HEK293T (cell line): ENCODE measurements around the gene INHBC.

Source experiments
- CTCF ChIA-PET: fragments of 350-600 bp; formaldehyde crosslinking; extraction: SDS; loops from one replicate; lab custom pipeline; 2021; ENCODE audit warnings: antibody characterized with exemption, inconsistent platforms; lab: Yijun Ruan, JAX
- POLR2A ChIA-PET: fragments of 350-600 bp; formaldehyde crosslinking; extraction: SDS; loops from one replicate; lab custom pipeline; 2020; ENCODE audit warnings: antibody characterized with exemption, inconsistent platforms; lab: Yijun Ruan, JAX
- DNase-seq: peaks from one replicate; pipeline ENCODE4 v3.0.0; 2012; ENCODE audit warnings: mixed read lengths; ENCODE audit errors: extremely low spot score
- ARNT ChIP-seq: fragments of 450-650 bp; IDR thresholded peaks from 2 replicates; pipeline ENCODE4 v1.6.1; 2017; ENCODE audit warnings: mild to moderate bottlenecking
- BHLHE40 ChIP-seq: fragments of 450-650 bp; IDR thresholded peaks from 2 replicates; pipeline ENCODE4 v1.6.1; 2016; ENCODE audit warnings: mild to moderate bottlenecking, moderate library complexity, borderline replicate concordance
- CTBP1 ChIP-seq: fragments of 450-650 bp; IDR thresholded peaks from 2 replicates; pipeline ENCODE4 v1.6.1; 2016; ENCODE audit warnings: borderline replicate concordance
- ELF4 ChIP-seq: fragments of 450-650 bp; IDR thresholded peaks from 2 replicates; pipeline ENCODE4 v1.6.1; 2017; ENCODE audit warnings: antibody characterized with exemption
- FOXA1 ChIP-seq: fragments of 450-650 bp; IDR thresholded peaks from 2 replicates; pipeline ENCODE4 v1.6.1; 2016; ENCODE audit warnings: mild to moderate bottlenecking
- FOXK2 ChIP-seq: fragments of 450-650 bp; IDR thresholded peaks from 2 replicates; pipeline ENCODE4 v1.6.1; 2016; ENCODE audit warnings: mild to moderate bottlenecking
- FOXM1 ChIP-seq: fragments of 450-650 bp; IDR thresholded peaks from 2 replicates; pipeline ENCODE4 v1.6.1; 2017; ENCODE audit warnings: mild to moderate bottlenecking, borderline replicate concordance
- HDGF ChIP-seq: fragments of 450-650 bp; IDR thresholded peaks from 2 replicates; pipeline ENCODE4 v1.6.1; 2017; ENCODE audit warnings: antibody characterized with exemption, borderline replicate concordance
- L3MBTL2 ChIP-seq: fragments of 450-650 bp; conservative IDR thresholded peaks from 2 replicates; pipeline ENCODE4 v1.6.1; 2016; ENCODE audit warnings: mild to moderate bottlenecking
- LEF1 ChIP-seq: fragments of 450-650 bp; IDR thresholded peaks from 2 replicates; pipeline ENCODE4 v1.6.1; 2017; ENCODE audit warnings: mild to moderate bottlenecking, borderline replicate concordance
- NFRKB ChIP-seq: fragments of 450-650 bp; IDR thresholded peaks from 2 replicates; pipeline ENCODE4 v1.6.1; 2016; ENCODE audit warnings: mild to moderate bottlenecking, moderate library complexity
- PKNOX1 ChIP-seq: fragments of 450-650 bp; IDR thresholded peaks from 2 replicates; pipeline ENCODE4 v1.6.1; 2016
- SP1 ChIP-seq: fragments of 450-650 bp; IDR thresholded peaks from 2 replicates; pipeline ENCODE4 v1.6.1; 2017
- SUZ12 ChIP-seq: fragments of 450-650 bp; IDR thresholded peaks from 2 replicates; pipeline ENCODE4 v1.6.1; 2016; ENCODE audit warnings: mild to moderate bottlenecking
- TARDBP ChIP-seq: fragments of 450-650 bp; IDR thresholded peaks from 2 replicates; pipeline ENCODE4 v1.6.1; 2016
- ZNF384 ChIP-seq: fragments of 450-650 bp; IDR thresholded peaks from 2 replicates; pipeline ENCODE4 v1.6.1; 2016

The INHBC gene

DNA sequence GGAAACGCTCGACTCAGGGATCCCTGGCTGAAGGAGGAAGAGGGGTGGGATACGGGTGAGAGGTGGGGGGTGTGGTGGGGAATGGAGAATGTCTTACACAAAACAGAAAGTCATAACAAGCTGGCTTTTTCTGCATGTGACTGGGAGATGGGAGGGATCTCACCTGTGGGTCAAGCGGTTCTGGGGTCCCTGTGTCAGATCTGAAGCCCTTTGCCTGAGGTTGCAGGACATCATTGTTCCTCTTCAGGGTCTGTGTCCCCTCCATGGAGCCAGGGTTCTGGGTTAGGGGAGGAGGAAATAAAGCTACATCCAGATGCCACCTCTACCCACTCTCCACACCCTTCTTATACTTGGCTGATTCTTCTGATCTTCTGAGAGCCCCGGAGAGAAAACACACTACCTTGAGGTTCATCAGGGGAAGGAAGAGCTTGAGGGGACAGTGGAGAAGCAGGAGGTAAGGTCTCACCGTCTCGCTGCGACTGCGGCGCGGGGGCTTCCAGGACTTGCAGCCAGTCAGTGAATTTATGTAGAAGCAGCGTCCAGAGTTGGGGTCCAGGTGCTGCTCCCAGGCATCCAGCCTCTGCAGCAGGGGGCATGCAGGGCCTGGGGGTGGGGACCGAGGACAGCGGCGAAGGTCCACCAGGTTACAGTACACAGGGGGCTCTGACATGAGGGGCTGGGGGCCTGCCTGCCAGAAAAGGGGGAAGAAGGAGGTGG lies 42.6 kb downstream of the INHBC start:
- no peak for DNase-seq
- CTCF ChIA-PET: interaction anchor here (0.6 to 1.4 kb wide), 2 partner anchors 17 to 18 kb away, joined by 3 read pairs; no protein-coding TSS in a partner anchor
- POLR2A ChIA-PET: interaction anchor here (1.1 kb wide), 1 partner anchor 9 kb away, joined by 7 read pairs; no protein-coding TSS in a partner anchor
- no peak for TF ChIP-seq SUZ12
- no peak for TF ChIP-seq FOXM1
- no peak for TF ChIP-seq BHLHE40
- TF ChIP-seq TARDBP: no peak
- TF ChIP-seq SP1: no peak
- no peak for TF ChIP-seq FOXA1
- no peak for TF ChIP-seq LEF1
- TF ChIP-seq ZNF384: no peak
- TF ChIP-seq NFRKB: no peak
- no peak for TF ChIP-seq ELF4
- TF ChIP-seq FOXK2: no peak
- no peak for TF ChIP-seq L3MBTL2
- TF ChIP-seq ARNT: no peak
- no peak for TF ChIP-seq HDGF
- no peak for TF ChIP-seq CTBP1
- no peak for TF ChIP-seq PKNOX1

DNA sequence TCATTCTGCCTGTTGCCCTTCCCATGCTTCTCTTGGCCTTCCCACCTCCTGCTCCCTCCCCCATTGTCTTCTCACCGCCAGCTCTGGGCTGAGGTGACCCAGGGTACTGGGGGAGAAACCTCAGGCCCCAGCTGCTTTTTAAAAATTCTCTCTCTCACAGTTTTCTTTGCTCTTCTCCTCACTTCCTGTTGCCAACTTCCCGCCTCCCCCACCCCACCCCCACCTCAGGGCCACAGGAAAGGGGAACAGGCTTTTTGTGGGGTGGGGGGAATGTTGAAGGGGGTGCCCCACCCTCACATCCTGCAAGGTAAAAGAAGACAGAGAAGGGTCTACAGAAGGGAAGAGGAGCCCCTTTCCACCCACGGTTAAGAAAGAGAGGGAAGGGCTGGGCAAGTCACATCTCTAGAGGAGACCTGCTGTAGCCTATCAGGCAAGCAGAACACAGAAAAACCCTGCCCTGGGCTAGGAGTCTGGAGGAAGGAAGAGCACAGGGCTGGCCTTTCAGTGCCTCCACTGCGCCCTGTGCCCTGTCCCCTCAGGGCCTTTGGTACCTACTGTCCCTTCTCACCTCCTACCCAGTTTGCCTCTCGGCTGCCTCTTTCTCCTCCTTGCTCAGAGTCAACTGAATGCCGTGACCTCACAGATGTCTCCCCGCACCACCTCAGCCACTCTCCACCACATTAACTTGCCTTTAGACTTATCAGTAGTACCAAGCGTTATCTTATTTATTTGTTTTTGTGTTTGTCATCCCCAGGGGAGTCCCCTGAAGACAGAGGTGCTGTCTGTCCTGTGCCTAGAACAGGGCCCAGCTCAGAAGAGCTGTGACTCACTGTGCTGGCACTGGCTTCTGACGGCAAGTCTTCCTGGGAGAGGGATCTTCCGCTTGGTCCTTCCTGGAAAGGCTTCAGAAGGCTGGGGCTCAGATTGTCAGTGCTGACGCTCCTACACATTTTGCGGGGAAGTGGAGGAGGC lies 43.4 kb downstream of the INHBC start:
- no peak for DNase-seq
- ChIA-PET CTCF (interaction anchor here (1.4 kb wide), 1 partner anchor 19 kb away, joined by 3 read pairs; no protein-coding TSS in a partner anchor), POLR2A (interaction anchor here (0.9 to 1.1 kb wide), 2 partner anchors 9 to 22 kb away, joined by 3 to 7 read pairs; no protein-coding TSS in a partner anchor)
- no peak for TF ChIP-seq NFRKB
- TF ChIP-seq PKNOX1: no peak
- no peak for TF ChIP-seq TARDBP

DNA sequence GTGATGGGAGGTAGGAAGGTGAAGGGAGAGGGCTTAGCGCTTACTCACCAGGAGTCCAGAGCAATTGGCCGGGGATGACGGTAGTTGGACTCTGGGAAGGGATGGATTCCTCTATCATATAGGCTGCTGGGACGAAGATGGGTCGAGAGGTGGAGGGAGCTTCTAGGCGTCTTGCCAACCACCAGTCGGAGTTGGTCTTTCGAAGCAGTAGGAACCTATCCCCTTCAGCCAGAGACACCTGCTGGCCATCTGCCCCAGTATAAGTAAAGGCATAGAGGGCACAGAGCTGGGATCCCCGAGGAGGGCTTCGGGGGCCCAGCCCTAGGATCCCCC lies 44.4 kb downstream of the INHBC start:
- ChIA-PET CTCF (no interaction called here), POLR2A (interaction anchor here (0.9 to 1.4 kb wide), 2 partner anchors 21 to 23 kb away, joined by 3 read pairs; no protein-coding TSS in a partner anchor)
- no peak for DNase-seq
- no peak for TF ChIP-seq ARNT
- no peak for TF ChIP-seq SUZ12
- TF ChIP-seq PKNOX1: no peak
- TF ChIP-seq BHLHE40: no peak
- TF ChIP-seq FOXM1: no peak
- TF ChIP-seq L3MBTL2: no peak
- TF ChIP-seq NFRKB: no peak
- TF ChIP-seq TARDBP: no peak
- no peak for TF ChIP-seq ELF4
- no peak for TF ChIP-seq FOXA1
- TF ChIP-seq HDGF: no peak
- TF ChIP-seq LEF1: no peak
- no peak for TF ChIP-seq CTBP1
- TF ChIP-seq FOXK2: no peak
- no peak for TF ChIP-seq ZNF384
- no peak for TF ChIP-seq SP1

- POLR2A ChIA-PET: interaction anchor here (1.4 kb wide), 1 partner anchor 21 kb away, joined by 3 read pairs; no protein-coding TSS in a partner anchor
- CTCF ChIA-PET: interaction anchor here (1.2 kb wide), 1 partner anchor 17 kb away, joined by 3 read pairs; no protein-coding TSS in a partner anchor
- TF ChIP-seq BHLHE40: no peak
- no peak for TF ChIP-seq ARNT
- no peak for TF ChIP-seq PKNOX1
- no peak for DNase-seq
These were observed 45.0 kb downstream of the INHBC start, which contains the start of gene ARHGAP9 for GRCh38 chr12:57479376-57480115. TSS of gene ARHGAP9 (minus strand) at chr12:57479866. CDS start at chr12:57479406, 460 bp downstream.

GRCh38 chr12:57481671-57482070 lies 47.1 kb downstream of the INHBC start:
- POLR2A ChIA-PET: interaction anchor here (1.7 kb wide), 1 partner anchor 12 kb away, joined by 3 read pairs; no protein-coding TSS in a partner anchor
- CTCF ChIA-PET: no interaction called here

More at GRCh38 chr12:57481671-57482070, 47.1 kb downstream of the INHBC start:
- no peak for DNase-seq
- TF ChIP-seq ZNF384: no peak
- TF ChIP-seq L3MBTL2: no peak
- no peak for TF ChIP-seq SP1
- TF ChIP-seq ARNT: no peak
- no peak for TF ChIP-seq TARDBP
- no peak for TF ChIP-seq ELF4
- TF ChIP-seq FOXM1: no peak
- TF ChIP-seq CTBP1: no peak
- no peak for TF ChIP-seq HDGF
- TF ChIP-seq PKNOX1: no peak
- TF ChIP-seq FOXK2: no peak
- no peak for TF ChIP-seq SUZ12
- TF ChIP-seq NFRKB: no peak
- no peak for TF ChIP-seq FOXA1
- no peak for TF ChIP-seq LEF1
- no peak for TF ChIP-seq BHLHE40
